Measurements from ENCODE around the gene MON2.

DNA sequence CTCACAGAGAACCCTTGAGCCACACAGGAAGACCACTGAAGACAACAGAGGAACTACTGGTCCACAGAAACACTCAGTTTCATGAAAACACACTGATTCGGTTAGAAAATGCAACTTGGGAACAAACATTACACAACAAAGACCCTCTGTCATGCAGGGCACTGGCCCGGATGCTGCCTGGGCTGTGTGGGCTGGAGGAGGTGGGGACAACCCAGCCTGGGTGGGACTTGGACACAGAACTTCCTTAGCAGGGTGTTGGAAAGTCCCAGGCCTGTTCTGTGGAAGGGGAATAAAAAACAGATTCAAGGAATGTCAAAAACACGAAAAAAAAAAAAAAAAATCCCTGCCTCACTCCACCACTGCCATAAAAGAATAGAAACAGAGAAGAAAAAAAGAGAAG, 181.0 kb downstream of the MON2 start:
- TF ChIP-seq EZH2 (IDR thresholded peaks at IDR 0.05; ENCODE audit: borderline replicate concordance, low read depth, low read length, severe bottlenecking) (no peak), CTCF (IDR thresholded peaks at IDR 0.05; ENCODE audit: extremely low read depth in 1 of 2, insufficient read depth in 1 of 2, low read depth in 1 of 2, low read length in 2 of 2) (no peak), POLR2AphosphoS5 (IDR thresholded peaks at IDR 0.05; ENCODE audit: insufficient read depth, low read depth, low read length) (no peak), POLR2A (IDR thresholded peaks at IDR 0.05; ENCODE audit: low read depth, low read length) (no peak), MYC (IDR thresholded peaks at IDR 0.05; ENCODE audit: low read depth, low read length) (no peak)
- TF ChIP-seq, protein P1, sequence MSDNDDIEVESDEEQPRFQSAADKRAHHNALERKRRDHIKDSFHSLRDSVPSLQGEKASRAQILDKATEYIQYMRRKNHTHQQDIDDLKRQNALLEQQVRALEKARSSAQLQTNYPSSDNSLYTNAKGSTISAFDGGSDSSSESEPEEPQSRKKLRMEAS (IDR thresholded peaks at IDR 0.05; ENCODE audit: insufficient read depth, insufficient read length) = no peak

Data from endothelial cell of umbilical vein (primary cell).